Measurements from ENCODE around the gene CDHR5.
"Not testable (repeated sequence)": the region's sequence is repeated elsewhere in the genome, so short reads cannot be mapped to it uniquely, and the experiment has no call there.

The CDHR5 gene

GRCh38 chr11:575996-576768, 48.6 kb downstream of the CDHR5 start, which contains the start of gene PHRF1:
PHRF1 (plus strand) TSS chr11:576470; CDS start chr11:581513, 5,043 bp downstream.
- peak; percentile 100 for DNase-seq (ENCODE audit: extremely low spot score)
- TF ChIP-seq CTCF (IDR thresholded peaks at IDR 0.05; ENCODE audit: control extremely low read depth, extremely low read depth, low read depth, missing control alignments), result no peak
- POLR2A ChIA-PET, result interaction anchor here (0.8 to 1.6 kb wide), 5 partner anchors 9 to 169 kb away, joined by 3 to 8 read pairs (median 4); no protein-coding TSS in a partner anchor
- CTCF ChIA-PET, result interaction anchor here (0.7 to 1.8 kb wide), 7 partner anchors 9 to 128 kb away, joined by 3 to 9 read pairs (median 3); no protein-coding TSS in a partner anchor

DNA sequence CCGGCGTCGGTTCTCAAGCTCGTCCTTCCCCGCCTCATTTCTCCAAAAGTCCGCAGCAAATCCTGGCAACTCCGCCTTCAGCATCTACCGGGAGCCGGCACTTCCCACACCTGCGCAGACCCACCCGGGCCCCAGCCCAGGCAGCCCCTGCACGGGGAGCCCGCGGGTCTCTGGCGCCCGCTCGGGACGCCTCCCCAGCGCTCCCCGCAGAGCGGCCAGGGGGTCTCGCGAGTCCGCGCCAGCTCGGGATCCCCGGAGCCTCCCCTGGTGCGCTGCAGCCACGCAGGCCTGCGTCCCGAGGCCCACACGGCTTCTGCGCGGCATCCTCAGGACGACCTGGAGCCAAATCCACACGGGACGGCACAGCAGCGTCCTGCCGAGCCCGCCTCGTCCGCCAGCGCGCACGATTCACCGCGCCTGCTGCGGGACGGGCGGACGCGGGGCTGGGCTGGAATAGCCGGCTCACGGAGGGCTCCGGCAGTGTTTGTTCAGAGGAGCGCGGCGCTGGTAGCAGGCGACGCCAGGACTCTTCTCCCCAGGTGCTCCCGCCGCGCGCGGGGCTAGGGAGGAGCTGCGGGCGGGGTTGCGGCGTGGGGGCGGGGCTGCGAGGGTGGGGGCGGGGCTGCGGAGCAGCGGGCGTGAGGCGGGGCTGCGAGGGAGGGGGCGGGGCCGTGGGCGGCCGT, 49.3 kb downstream of the CDHR5 start:
- POLR2A ChIA-PET, result interaction anchor here (0.8 to 1.6 kb wide), 5 partner anchors 10 to 168 kb away, joined by 3 to 8 read pairs (median 4); no protein-coding TSS in a partner anchor
- CTCF ChIA-PET, result interaction anchor here (0.7 to 1.8 kb wide), 7 partner anchors 9 to 127 kb away, joined by 3 to 9 read pairs (median 3); no protein-coding TSS in a partner anchor
- TF ChIP-seq CTCF (IDR thresholded peaks at IDR 0.05; ENCODE audit: control extremely low read depth, extremely low read depth, low read depth, missing control alignments), result no peak
- DNase-seq (ENCODE audit: extremely low spot score), result no peak

DNA sequence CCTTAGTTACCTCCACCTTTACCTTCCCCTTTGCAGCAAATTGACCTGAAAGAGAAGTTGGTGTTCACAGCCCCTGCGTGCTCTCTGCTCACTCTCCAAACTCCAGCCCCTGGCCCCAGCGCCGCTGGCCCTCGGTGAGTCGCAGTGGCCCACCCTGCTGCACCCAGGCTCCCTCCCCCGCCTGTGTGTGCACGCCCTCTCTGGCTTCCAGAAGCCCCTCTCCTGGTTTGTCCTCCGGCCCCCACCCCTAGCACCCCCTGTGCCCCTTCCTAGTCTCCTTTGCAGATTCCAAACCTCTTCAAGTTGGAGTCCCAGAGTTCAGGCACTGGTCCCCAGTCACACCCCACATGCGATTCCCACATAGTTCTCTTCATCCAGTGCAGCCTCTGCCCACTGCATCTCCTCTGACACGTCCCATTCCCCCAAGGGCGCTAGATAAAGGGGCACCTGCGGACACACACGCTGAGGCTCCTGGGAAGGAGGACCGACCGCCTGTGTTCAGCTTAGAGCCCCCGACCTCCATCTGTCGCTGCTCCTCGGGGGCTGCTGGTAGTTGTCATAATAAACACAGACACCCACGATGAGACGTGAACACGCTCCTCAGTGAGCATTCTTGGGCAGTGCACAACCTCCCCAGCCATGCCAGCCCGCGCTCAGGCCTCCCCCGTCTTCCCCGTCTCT, 50.0 kb downstream of the CDHR5 start:
- no peak for TF ChIP-seq CTCF (IDR thresholded peaks at IDR 0.05; ENCODE audit: control extremely low read depth, extremely low read depth, low read depth, missing control alignments)
- CTCF ChIA-PET, result interaction anchor here (1.5 to 1.8 kb wide), 4 partner anchors 10 to 39 kb away, joined by 3 to 9 read pairs (median 4); no protein-coding TSS in a partner anchor
- POLR2A ChIA-PET, result interaction anchor here (1.6 kb wide), 1 partner anchor 10 kb away, joined by 5 read pairs; no protein-coding TSS in a partner anchor
- no peak for DNase-seq (ENCODE audit: extremely low spot score)

GRCh38 chr11:574031-574570, 50.7 kb downstream of the CDHR5 start:
- DNase-seq (ENCODE audit: extremely low spot score); CTCF ChIA-PET; POLR2A ChIA-PET: not testable (repeated sequence)

DNA sequence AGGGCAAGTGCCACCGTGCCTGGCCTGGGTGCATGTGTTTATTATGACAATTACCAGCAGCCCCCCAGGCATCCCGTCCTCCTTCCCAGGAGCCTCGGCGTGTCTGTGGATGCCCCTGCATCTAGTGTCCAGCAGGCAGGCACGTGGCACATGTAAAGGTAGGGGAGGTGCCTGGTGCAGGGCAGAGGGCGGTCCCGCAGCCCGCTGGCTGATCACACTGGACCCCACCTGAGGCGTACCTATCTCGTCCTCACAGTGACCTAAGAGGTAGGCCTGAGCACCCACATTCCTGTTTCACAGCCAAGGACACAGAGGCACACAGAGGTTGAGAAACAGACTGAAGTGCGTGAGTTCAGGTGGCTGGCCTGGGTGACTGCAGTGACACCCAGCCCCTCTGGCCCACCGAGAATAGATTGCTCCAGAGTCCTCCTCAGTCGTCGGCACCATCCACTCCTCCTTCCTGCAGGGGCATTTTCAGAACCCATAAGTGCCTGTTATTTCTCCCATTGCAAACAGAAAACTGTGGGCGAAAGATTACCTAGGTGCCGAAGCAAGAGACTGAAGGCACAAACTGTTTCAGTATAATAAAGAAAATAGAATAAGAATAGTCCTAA, 51.5 kb downstream of the CDHR5 start:
- POLR2A ChIA-PET, result no interaction called here
- no peak for DNase-seq (ENCODE audit: extremely low spot score)
- CTCF ChIA-PET, result no interaction called here
- TF ChIP-seq CTCF (IDR thresholded peaks at IDR 0.05; ENCODE audit: control extremely low read depth, extremely low read depth, low read depth, missing control alignments), result no peak

GRCh38 chr11:571802-572185, 53.0 kb downstream of the CDHR5 start:
- ChIA-PET CTCF (interaction anchor here (0.6 kb wide), 1 partner anchor 17 kb away, joined by 4 read pairs; no protein-coding TSS in a partner anchor), POLR2A (no interaction called here)
- TF ChIP-seq CTCF (IDR thresholded peaks at IDR 0.05; ENCODE audit: control extremely low read depth, extremely low read depth, low read depth, missing control alignments), result no peak
- no peak for DNase-seq (ENCODE audit: extremely low spot score)

All from GM10248 (cell line).